G401 (cell line): ENCODE measurements around the gene POLD1. TPM values are rescaled to one million over a fixed set of nuclear protein-coding genes. Genes with fewer than 3 reads are reported as not detected.
A peak's percentile ranks its signal among the peaks of the same experiment; 100 is the strongest.
"Not testable (repeated sequence)": the region's sequence is repeated elsewhere in the genome, so short reads cannot be mapped to it uniquely, and the experiment has no call there.

Experiments used
- DNase-seq: peaks from one replicate; pipeline ENCODE4 v3.0.0-alpha.2; 2015; ENCODE audit warnings: low spot score
- in situ Hi-C: cut with HindIII; loops from 2 replicates; pipeline ENCODE4 v1.10.0; 2016; ENCODE audit warnings: low sequenced_read_pairs, mixed read lengths
- total RNA-seq: library from RNA; depleted of rRNA; stranded (reverse); fragments of >200 nt; shearing (Covaris generic); gene quantifications from 2 replicates; pipeline ENCODE4 v1.2.3, GENCODE V29; 2014

The POLD1 gene
- total RNA-seq, 1 experiment from 2014 or later, result 151 TPM

- in situ Hi-C loops, result no loop called here
- DNase-seq, result no peak
These were observed 46.8 kb downstream of the POLD1 start for GRCh38 chr19:50430888-50431342.

- DNase-seq, result peak; percentile 76
- in situ Hi-C loops, result no loop called here
These were observed 47.4 kb downstream of the POLD1 start for GRCh38 chr19:50431343-50432220.

GRCh38 chr19:50432221-50433028 is 48.3 kb downstream of the POLD1 start, which contains the start of gene MYBPC2:
MYBPC2 (plus strand) TSS chr19:50432892; CDS start chr19:50432954, 62 bp downstream.
- in situ Hi-C loops, result no loop called here
- no peak for DNase-seq

- in situ Hi-C loops, result no loop called here
These were observed 49.3 kb downstream of the POLD1 start for GRCh38 chr19:50433201-50434180.

GRCh38 chr19:50434525-50434924 is 50.4 kb downstream of the POLD1 start:
- in situ Hi-C loops, result no loop called here
- DNase-seq, result no peak

More at GRCh38 chr19:50433201-50434180, 49.3 kb downstream of the POLD1 start:
- no peak for DNase-seq

GRCh38 chr19:50435221-50435620 is 51.1 kb downstream of the POLD1 start:
- no peak for DNase-seq
- in situ Hi-C loops, result no loop called here

- in situ Hi-C loops, result no loop called here
- DNase-seq, result no peak
These were observed 51.5 kb downstream of the POLD1 start for GRCh38 chr19:50435627-50436026.

- in situ Hi-C loops, result no loop called here
- no peak for DNase-seq
These were observed 53.8 kb downstream of the POLD1 start for GRCh38 chr19:50437862-50438449.

- DNase-seq, in situ Hi-C loops: not testable (repeated sequence)
These were observed 55.0 kb downstream of the POLD1 start for GRCh38 chr19:50439130-50439529.

GRCh38 chr19:50444059-50444458 is 59.9 kb downstream of the POLD1 start:
- no peak for DNase-seq
- in situ Hi-C loops, result no loop called here

GRCh38 chr19:50447053-50447452 is 62.9 kb downstream of the POLD1 start:
- no peak for DNase-seq
- in situ Hi-C loops, result no loop called here

- no peak for DNase-seq
- in situ Hi-C loops, result no loop called here
These were observed 63.6 kb downstream of the POLD1 start for GRCh38 chr19:50447750-50448149.

- in situ Hi-C loops, result no loop called here
- no peak for DNase-seq
These were observed 65.2 kb downstream of the POLD1 start for GRCh38 chr19:50449236-50449899.

GRCh38 chr19:50450369-50451222 is 66.4 kb downstream of the POLD1 start:
- in situ Hi-C loops, result no loop called here
- DNase-seq, result no peak

- in situ Hi-C loops, result no loop called here
- DNase-seq, result no peak
These were observed 67.0 kb downstream of the POLD1 start for GRCh38 chr19:50451223-50451534.

- in situ Hi-C loops, result no loop called here
- no peak for DNase-seq
These were observed 69.1 kb downstream of the POLD1 start for GRCh38 chr19:50453243-50453642.

- DNase-seq, result no peak
- in situ Hi-C loops, result no loop called here
These were observed 71.8 kb downstream of the POLD1 start for GRCh38 chr19:50455992-50456391.
